Renal cortical epithelial cell (primary cell): ENCODE results near the gene PARM1. TPM values are rescaled to one million over a fixed set of nuclear protein-coding genes. Genes with fewer than 3 reads are reported as not detected.
A peak's percentile ranks its signal among the peaks of the same experiment; 100 is the strongest.

Experiments used
- DNase-seq: peaks from one replicate; pipeline ENCODE4 v3.0.0-alpha.2; 2011; ENCODE audit warnings: low read depth
- total RNA-seq: library from RNA; depleted of rRNA; stranded (reverse); fragments of >200 nt; gene quantifications from 2 replicates; pipeline ENCODE4 v1.2.3, GENCODE V29; 2014

The PARM1 gene
- total RNA-seq, 1 donor from 2014 or later = 0.05 TPM

DNA sequence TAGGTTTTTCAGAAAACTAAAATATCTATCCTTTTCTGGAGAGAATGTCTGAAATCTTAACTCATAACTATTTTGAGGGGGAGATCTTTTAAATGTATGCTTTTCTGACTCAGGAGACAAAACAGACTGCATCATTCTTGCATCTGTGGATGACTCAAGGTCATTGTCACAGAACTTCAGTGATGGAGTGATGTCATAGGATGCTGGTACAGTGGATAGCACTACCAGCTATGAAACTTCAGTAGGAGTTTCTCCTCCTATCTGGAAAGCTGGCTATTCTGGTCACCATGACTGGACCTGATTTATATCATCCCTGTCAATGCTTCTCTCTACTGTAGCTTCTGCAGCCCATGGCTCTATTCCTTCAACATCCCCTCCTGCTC, 50.3 kb downstream of the PARM1 start:
- no peak for DNase-seq

DNA sequence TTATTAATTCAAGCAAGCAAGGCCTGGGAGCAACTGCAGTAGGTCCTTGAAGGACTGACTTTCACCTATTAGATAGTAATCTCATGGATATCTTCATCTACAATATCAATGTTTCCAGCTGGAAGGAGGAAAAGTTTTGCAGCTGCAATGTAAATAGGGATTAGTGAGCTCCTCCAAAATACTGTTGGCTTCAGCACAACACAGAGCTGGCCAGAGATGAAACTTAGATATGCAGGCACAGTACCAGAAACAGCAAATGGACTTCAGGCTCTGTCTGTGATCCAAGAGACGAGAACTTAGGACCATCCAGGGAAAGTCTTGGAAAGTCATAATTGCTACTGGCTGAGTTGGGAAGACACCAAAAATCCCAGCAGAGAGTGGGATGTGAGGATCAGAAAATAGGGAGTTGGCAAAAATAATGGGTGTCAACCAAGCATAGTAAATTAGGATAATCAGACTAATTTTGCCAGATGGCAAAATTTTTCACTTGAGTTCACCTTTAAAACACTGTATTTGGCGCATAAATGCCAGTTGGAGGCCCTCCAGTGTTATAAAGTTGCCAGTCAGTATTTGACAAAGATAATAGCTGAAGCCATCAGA, 57.5 kb downstream of the PARM1 start:
- DNase-seq = no peak

DNA sequence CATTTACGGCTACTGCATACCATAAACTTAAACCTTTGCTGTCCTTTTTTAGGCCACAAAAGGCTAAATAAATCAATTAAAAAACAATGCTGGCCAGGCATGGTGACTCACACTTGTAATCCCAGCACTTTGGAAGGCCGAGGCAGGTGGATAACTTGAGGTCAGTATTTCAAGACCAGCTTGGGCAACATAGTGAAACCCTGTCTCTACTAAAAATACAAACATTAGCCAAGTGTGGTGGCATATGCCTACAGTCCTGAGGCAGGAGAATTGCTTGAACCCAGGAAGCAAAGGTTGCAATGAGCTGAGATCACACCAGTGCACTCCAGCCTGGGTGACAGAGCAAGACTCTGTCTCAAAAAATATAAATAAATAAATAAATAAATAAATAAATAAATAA, 61.5 kb downstream of the PARM1 start:
- peak; percentile 11 for DNase-seq

DNA sequence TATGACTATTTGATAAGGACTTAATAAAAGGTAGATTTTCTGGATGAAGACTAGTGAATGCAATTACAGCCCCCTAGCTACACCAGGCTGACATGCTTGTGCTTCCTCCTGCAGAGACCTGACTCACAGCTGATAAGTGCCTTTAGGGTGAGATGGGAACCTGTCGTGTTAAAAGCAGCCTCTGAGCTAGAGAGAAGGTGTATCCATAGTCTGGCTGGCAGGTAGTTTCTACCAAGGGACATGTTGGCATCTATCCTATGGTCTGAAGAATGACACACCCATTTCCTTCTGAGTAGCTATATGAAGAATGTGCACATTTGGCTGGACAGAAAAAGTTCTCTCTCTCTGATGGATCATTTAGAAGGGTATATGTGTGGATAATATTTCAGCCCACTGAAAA, 64.1 kb downstream of the PARM1 start:
- DNase-seq = no peak

- no peak for DNase-seq
Measured at GRCh38 chr4:74997948-74998729, 65.2 kb downstream of the PARM1 start.

GRCh38 chr4:74999714-75000309, 66.9 kb downstream of the PARM1 start:
- DNase-seq = no peak

GRCh38 chr4:75001871-75002270, 69.0 kb downstream of the PARM1 start:
- no peak for DNase-seq

- peak; percentile 20 for DNase-seq
Measured at GRCh38 chr4:75002381-75002780, 69.5 kb downstream of the PARM1 start.

DNA sequence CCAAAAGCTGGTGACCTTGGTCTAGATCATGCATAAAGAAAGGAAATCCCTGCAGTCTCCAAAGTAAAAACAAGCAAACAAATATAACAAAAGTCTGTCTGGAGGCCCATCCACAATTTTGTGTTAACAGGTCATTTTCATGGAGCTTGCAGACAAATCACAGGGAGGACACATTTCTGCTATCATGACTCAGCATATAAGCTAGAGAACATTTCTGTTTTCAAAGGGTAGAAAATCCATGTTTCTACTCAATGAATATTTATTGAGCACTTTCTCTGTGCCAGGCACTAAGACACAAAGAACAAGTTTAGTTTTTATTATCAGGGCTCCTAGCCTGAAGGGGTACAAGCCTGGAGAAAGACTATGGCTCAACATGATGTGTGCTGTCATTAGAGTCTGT, 71.1 kb downstream of the PARM1 start:
- DNase-seq = no peak

GRCh38 chr4:75004755-75005668, 72.1 kb downstream of the PARM1 start:
- DNase-seq = peak; percentile 60

DNA sequence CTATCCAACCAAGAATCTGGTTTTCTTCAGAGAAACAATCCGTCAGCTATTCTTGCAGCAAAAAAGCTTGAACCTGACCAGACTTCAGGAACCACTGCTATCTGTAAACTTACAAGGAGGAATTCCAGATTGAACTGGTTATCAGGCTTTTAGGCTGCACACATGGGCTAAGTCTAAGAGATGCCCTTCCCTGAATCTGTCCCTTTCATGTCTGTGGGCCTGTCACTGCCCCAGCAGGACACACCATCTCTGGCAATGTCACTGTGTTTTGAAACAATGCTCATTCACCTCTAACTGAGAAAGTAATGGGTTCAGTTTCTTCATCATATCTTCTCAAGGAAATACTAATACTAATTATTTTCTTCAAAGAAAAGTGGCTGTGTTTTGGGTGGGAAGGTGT, 72.8 kb downstream of the PARM1 start:
- DNase-seq = no peak

DNA sequence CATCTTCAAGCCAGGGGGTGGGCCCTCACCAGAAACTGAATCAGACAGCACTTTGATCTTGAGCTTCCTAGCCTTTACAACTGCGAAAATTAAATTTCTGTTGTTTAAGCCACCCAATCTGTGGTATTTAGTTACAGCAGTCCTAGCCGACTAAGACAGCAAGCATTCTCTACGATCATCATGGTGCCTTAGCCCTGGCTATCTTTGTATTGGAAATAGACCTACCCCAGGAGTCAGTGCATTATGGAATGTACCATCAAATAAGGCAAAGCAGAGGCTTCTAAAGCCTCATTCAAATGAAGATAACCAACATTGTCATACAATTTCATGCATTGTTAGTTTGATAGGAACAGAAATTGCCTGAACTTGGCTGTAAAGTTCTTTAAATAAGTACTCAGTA, 75.0 kb downstream of the PARM1 start:
- no peak for DNase-seq

DNA sequence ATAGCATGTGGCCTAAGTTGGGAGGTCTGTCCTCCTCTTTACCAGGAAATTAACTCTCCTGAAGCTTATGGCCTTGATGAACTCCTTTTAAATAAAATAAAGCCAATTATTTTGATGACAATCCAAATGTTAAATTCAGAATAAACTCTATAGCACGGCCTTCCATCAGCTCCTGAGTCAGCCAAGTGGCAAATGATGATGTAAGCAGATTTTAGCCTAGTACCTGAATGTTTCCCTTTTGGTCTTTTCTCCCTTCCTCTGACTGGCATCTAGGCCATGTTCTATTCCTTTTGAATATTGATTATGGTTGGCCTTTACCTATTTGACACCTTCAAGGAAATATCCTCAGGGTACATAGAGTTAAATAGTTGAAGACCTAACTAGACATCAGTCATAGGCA, 76.2 kb downstream of the PARM1 start:
- DNase-seq = no peak

DNA sequence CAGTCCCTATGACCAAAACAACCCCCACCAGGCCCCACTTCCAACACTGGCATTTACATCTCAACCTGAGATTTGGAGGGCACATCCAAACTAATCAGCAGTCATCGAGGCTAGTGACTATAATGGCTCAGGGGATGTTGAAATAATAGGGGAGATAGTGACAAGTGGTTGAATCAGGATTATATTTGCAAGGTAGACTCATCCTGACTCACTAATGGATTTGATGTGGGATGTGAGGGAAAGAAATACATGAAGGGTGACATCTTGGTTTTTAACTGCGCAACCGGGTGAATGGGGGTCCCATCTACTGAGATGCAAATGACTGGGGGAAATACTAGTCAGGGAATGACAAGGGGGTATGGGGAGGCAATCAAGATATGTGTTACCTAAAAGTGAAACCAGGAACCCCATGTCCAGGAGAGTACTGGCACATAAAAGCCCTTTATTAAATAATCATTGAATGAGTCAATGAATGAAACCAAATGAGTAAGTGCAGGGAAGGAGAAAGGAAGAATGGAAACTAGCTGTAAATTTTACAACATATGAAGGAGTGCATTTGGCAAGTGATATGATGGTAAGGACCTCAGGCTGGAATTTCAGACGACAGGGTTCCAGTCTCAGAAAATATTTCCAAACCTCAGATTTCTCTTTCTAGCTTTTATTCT, 78.3 kb downstream of the PARM1 start:
- no peak for DNase-seq

DNA sequence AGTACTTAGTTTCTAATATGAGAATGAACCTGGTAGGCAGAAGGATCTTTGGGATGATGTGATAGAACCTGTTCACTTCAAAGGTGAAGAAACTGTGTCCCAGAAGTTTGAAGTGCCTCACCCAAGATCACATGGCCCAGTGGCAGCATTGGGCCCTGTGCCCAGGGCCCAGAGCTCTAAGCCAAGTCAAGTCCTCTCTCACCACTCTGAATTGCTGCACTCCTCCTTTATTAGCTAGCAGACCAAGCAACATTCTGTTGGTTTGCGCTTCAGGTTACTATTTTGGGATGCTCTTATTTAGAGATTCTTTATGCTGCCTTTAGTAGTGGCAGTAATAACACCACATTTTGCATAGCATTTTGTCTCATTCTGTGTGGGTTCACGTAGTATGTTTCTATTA, 82.7 kb downstream of the PARM1 start:
- DNase-seq = no peak

DNA sequence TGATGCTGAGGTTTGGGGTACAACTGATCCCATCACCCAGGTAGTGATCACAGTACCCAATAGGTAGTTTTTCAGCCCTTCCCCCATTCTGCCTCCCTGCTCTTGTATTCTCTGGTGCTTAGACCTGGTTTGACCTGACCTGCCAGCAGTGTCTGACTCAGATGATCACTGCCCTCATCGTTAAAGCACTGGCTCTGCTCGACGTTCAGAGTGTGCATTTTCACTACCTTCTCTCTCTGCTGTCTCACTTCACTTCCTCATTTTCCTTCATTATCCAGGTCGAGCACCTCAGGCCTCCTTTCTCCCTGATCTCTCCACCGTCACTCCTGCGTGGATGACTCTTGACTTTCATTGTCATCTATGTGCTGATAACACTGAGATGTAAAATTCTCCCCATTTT, 83.6 kb downstream of the PARM1 start:
- DNase-seq = peak; percentile 22

DNA sequence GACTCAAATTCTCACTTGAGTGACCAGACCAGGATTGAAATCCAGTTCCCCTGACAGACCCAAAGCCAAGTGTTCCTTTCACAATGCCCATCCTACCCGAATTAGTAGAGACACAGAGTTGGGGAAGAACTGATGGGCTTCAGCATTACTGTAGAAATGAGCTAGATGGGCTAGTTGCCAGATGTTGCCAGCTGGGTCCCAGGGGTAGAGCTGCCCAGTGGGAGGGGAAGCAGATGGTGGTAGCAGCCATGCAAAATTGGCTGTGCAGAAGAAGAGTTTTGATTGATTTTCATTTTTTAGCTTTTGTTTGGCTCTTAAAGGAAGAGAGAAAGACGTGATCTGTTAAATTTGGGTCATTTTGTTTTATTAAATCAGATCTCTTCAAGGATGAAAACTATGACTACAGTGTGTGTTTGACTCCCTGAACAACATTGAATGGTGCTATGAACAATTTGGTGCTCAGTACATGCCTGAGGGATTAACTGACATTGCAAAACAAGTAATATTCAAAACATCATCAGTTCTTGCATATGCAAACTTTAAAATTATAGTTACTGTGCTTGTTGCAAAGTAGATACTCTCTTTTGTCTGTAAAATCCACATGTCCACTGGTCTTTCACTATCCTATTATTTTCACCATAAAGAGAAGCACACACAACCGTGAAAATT, 86.0 kb downstream of the PARM1 start:
- no peak for DNase-seq

DNA sequence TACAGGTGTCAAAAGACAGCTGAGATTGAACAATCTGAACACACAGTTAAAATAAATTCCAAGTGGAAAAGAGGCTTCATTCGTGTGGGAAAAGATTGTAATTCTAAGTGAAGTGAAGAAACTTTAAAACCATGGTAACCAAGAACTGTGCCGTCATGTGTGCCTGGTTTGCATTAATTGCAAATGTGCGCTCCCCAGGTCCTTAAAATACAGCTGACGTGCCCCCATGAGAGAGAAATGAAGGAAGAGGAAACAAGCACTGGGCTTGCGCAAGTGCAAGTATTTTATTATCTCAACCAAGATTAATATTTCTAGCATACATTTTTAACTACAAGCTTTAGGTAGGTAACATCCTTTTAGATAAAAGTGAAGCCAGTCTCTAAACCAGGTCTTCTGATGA, 92.5 kb downstream of the PARM1 start:
- no peak for DNase-seq

DNA sequence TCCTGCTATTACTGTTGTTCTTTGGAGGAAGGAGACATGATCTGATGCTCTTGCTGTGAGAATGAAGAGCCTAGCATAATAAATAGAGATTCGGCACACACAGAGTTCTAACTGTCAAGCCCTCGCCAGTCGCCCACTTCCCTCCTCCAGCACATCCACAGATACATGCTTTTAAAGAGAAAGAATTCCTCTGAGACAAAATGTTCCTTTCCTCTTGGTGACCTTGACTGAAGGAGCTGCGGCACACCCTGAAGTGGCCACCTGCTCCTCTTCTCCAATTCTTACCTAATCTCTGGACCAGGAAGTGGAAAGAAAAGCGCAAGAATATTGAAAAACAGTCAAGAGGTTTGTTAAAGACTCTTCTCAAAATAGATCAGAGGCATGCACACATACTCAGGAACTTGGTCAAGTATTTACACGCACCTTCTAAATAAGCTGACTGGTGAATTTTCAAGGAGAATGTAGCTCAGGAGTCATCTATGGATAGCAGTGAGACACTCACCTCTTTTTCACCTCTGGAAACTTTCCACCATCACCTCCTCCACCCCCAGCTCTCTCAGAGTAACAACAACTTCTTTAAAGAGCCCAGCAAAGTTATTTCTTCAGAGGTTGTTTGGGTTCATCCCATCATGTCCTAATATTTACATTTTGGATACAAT, 95.4 kb downstream of the PARM1 start:
- no peak for DNase-seq

- peak; percentile 18 for DNase-seq
Measured at GRCh38 chr4:75030028-75030427, 97.1 kb downstream of the PARM1 start.
